ENCODE results near the gene SNUPN. TPM values are rescaled to one million over a fixed set of nuclear protein-coding genes. Genes with fewer than 3 reads are reported as not detected.
"Not testable (repeated sequence)": the region's sequence is repeated elsewhere in the genome, so short reads cannot be mapped to it uniquely, and the experiment has no call there.

Gene SNUPN
- total and polyA plus RNA-seq, 2 donors (not counting 1 experiment from before 2014, with no cell fraction given): 32.1 to 32.7 TPM

DNA sequence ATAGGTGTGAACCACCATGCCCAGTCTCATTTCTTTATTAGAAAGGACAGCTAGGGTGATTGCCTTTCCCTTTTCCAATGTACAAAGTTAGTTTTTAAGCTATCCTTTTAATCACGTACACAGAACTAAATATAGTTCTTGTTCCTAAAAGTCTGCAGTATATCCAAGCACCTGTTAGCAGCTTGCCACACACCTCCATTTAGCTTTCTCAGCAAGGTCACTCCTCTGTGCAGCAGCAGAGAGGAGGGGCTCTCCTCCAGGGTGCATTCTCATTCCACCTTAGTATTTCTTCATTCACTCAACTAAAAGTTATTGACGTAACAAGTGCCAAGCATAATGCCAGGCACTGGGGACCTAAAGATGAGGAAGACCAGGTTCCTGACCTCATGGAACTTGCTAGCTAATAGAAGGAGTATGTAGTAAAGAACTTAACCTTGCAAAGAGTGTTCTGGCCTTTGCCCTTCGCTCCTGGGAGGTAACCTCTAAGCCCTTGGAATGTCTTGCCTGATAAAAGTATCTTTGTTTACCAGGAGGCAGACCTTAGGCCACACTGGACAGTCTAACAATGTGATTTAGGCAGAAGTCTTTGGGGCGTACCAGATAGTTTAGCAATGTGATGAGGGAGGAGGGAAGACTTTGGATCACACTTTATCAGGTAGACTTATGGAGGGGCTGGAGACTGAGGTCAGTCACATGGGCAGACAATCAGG is 33.7 kb downstream of the SNUPN start:
- no peak for DNase-seq (ENCODE audit: low read depth in 2 of 2)
- Histone ChIP-seq H3K79me2 (ENCODE audit: control insufficient read depth, insufficient read depth, low read length) (no peaks in the 10 kb centered on the region), H3K9ac (ENCODE audit: insufficient read depth, low read length) (no peak overlapping the region), H3K4me2 (ENCODE audit: extremely low read depth, insufficient read depth, low read length) (no peak overlapping the region), H2AFZ (ENCODE audit: low read length) (no peak overlapping the region), H3K9me3 (ENCODE audit: control insufficient read depth, insufficient read depth, low read depth, low read length) (no peaks in the 10 kb centered on the region), H3K36me3 (ENCODE audit: control insufficient read depth, insufficient read depth, low read length) (peaks cover 2% of the 10 kb centered on the region), H3K4me1 (ENCODE audit: control insufficient read depth, extremely low read depth, insufficient read depth, low read length) (no peaks in the 10 kb centered on the region), H3K27me3 (ENCODE audit: control insufficient read depth, insufficient read depth, low read length) (no peaks in the 10 kb centered on the region), H4K20me1 (ENCODE audit: control insufficient read depth, extremely low read depth, insufficient read depth, low read length) (no peaks in the 10 kb centered on the region), H3K27ac (ENCODE audit: insufficient read depth, low read length) (no peak overlapping the region), H3K4me3 (replicated peaks in 1 of 4; ENCODE audit: control extremely low read depth in 1 of 4, insufficient read depth in 1 of 4, low read depth in 3 of 4, low read length in 4 of 4) (no peak overlapping the region)
- TF ChIP-seq, protein P1, sequence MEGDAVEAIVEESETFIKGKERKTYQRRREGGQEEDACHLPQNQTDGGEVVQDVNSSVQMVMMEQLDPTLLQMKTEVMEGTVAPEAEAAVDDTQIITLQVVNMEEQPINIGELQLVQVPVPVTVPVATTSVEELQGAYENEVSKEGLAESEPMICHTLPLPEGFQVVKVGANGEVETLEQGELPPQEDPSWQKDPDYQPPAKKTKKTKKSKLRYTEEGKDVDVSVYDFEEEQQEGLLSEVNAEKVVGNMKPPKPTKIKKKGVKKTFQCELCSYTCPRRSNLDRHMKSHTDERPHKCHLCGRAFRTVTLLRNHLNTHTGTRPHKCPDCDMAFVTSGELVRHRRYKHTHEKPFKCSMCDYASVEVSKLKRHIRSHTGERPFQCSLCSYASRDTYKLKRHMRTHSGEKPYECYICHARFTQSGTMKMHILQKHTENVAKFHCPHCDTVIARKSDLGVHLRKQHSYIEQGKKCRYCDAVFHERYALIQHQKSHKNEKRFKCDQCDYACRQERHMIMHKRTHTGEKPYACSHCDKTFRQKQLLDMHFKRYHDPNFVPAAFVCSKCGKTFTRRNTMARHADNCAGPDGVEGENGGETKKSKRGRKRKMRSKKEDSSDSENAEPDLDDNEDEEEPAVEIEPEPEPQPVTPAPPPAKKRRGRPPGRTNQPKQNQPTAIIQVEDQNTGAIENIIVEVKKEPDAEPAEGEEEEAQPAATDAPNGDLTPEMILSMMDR (conservative IDR thresholded peaks at IDR 0.05 in 1 of 2, IDR thresholded peaks at IDR 0.05 in 1 of 2; ENCODE audit: low read depth in 1 of 2, low read length in 2 of 2): no peak
- TF ChIP-seq EZH2 (IDR thresholded peaks at IDR 0.05; ENCODE audit: low read length, missing control alignments): no peak

DNA sequence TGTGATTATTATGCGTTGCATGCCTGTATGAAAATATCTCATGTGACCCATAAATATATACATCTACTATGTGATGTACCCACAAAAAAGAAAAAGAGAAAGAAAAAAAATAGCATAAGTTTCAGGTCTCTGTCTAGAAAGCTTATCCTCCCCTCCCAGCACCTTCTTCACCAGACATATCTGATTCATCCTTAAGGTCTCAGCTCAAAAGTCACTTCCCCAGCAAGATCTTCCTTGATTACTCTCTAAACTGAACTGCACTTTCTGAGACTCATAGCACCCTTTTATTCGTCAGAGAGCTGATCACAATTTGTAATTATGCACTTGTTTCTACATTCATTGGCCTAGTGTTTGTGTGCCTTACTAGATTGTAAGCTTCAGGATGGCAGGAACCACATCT is 35.3 kb downstream of the SNUPN start:
- Histone ChIP-seq H3K9ac (ENCODE audit: insufficient read depth, low read length) (no peak overlapping the region), H3K4me1 (ENCODE audit: control insufficient read depth, extremely low read depth, insufficient read depth, low read length) (no peaks in the 10 kb centered on the region), H3K36me3 (ENCODE audit: control insufficient read depth, insufficient read depth, low read length) (peaks cover 2% of the 10 kb centered on the region), H2AFZ (ENCODE audit: low read length) (no peak overlapping the region), H4K20me1 (ENCODE audit: control insufficient read depth, extremely low read depth, insufficient read depth, low read length) (no peaks in the 10 kb centered on the region), H3K27me3 (ENCODE audit: control insufficient read depth, insufficient read depth, low read length) (no peaks in the 10 kb centered on the region), H3K4me2 (ENCODE audit: extremely low read depth, insufficient read depth, low read length) (no peak overlapping the region), H3K4me3 (replicated peaks in 1 of 4; ENCODE audit: control extremely low read depth in 1 of 4, insufficient read depth in 1 of 4, low read depth in 3 of 4, low read length in 4 of 4) (no peak overlapping the region), H3K27ac (ENCODE audit: insufficient read depth, low read length) (no peak overlapping the region), H3K79me2 (ENCODE audit: control insufficient read depth, insufficient read depth, low read length) (no peaks in the 10 kb centered on the region), H3K9me3 (ENCODE audit: control insufficient read depth, insufficient read depth, low read depth, low read length) (no peaks in the 10 kb centered on the region)
- TF ChIP-seq, protein P1 (conservative IDR thresholded peaks at IDR 0.05 in 1 of 2, IDR thresholded peaks at IDR 0.05 in 1 of 2; ENCODE audit: low read depth in 1 of 2, low read length in 2 of 2): no peak
- no peak for TF ChIP-seq EZH2 (IDR thresholded peaks at IDR 0.05; ENCODE audit: low read length, missing control alignments)
- no peak for DNase-seq (ENCODE audit: low read depth in 2 of 2)

DNA sequence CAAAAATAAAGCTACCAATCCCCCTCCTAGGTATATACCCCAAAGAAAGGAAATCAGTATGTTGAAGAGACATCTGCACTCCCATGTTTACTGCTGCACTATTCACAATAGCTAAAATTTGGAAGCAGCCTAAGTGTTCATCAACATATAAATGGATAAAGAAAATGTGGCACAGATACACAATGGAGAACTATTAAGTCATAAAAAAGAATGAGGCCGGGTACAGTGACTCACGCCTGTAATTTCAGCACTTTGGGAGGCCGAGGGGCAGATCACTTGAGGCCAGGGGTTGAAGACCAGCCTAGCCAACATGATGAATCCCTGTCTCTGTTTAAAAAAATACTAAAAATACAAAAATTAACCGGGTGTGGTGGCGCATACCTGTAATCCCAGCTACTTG is 36.5 kb downstream of the SNUPN start:
- H3K36me3 ChIP-seq (ENCODE audit: control insufficient read depth, insufficient read depth, low read length): peaks cover 2% of the 10 kb centered on the region
- H4K20me1 ChIP-seq (ENCODE audit: control insufficient read depth, extremely low read depth, insufficient read depth, low read length): no peaks in the 10 kb centered on the region
- TF ChIP-seq, protein P1 (conservative IDR thresholded peaks at IDR 0.05 in 1 of 2, IDR thresholded peaks at IDR 0.05 in 1 of 2; ENCODE audit: low read depth in 1 of 2, low read length in 2 of 2): no peak
- TF ChIP-seq EZH2 (IDR thresholded peaks at IDR 0.05; ENCODE audit: low read length, missing control alignments): no peak
- H3K79me2 ChIP-seq (ENCODE audit: control insufficient read depth, insufficient read depth, low read length): no peaks in the 10 kb centered on the region
- H3K9ac ChIP-seq (ENCODE audit: insufficient read depth, low read length): no peak overlapping the region
- H3K4me3 ChIP-seq (replicated peaks in 1 of 4; ENCODE audit: control extremely low read depth in 1 of 4, insufficient read depth in 1 of 4, low read depth in 3 of 4, low read length in 4 of 4): no peak overlapping the region
- no peaks in the 10 kb centered on the region for H3K4me1 ChIP-seq (ENCODE audit: control insufficient read depth, extremely low read depth, insufficient read depth, low read length)
- DNase-seq (ENCODE audit: low read depth in 2 of 2): no peak
- no peak overlapping the region for H2AFZ ChIP-seq (ENCODE audit: low read length)
- H3K27me3 ChIP-seq (ENCODE audit: control insufficient read depth, insufficient read depth, low read length): no peaks in the 10 kb centered on the region
- H3K9me3 ChIP-seq (ENCODE audit: control insufficient read depth, insufficient read depth, low read depth, low read length): no peaks in the 10 kb centered on the region
- no peak overlapping the region for H3K27ac ChIP-seq (ENCODE audit: insufficient read depth, low read length)
- no peak overlapping the region for H3K4me2 ChIP-seq (ENCODE audit: extremely low read depth, insufficient read depth, low read length)

DNA sequence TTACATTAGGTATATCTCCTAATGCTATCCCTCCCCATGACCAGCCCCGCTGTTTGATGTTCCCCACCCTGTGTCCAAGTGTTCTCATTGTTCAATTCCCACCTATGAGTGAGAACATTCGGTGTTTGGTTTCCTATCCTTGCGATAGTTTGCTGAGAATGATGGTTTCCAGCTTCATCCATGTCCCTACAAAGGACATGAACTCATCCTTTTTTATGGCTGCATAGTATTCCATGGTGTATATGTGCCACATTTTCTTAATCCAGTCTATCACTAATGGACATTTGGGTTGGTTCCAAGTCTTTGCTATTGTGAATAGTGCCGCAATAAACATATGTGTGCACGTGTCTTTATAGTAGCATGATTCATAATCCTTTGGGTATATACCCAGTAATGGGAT is 39.1 kb downstream of the SNUPN start:
- not testable (repeated sequence) for H3K36me3 ChIP-seq (ENCODE audit: control insufficient read depth, insufficient read depth, low read length); H3K4me1 ChIP-seq (ENCODE audit: control insufficient read depth, extremely low read depth, insufficient read depth, low read length); H2AFZ ChIP-seq (ENCODE audit: low read length); DNase-seq (ENCODE audit: low read depth in 2 of 2); H3K27me3 ChIP-seq (ENCODE audit: control insufficient read depth, insufficient read depth, low read length); H3K4me2 ChIP-seq (ENCODE audit: extremely low read depth, insufficient read depth, low read length); H3K9me3 ChIP-seq (ENCODE audit: control insufficient read depth, insufficient read depth, low read depth, low read length); H3K79me2 ChIP-seq (ENCODE audit: control insufficient read depth, insufficient read depth, low read length); H4K20me1 ChIP-seq (ENCODE audit: control insufficient read depth, extremely low read depth, insufficient read depth, low read length); H3K27ac ChIP-seq (ENCODE audit: insufficient read depth, low read length); H3K4me3 ChIP-seq (replicated peaks in 1 of 4; ENCODE audit: control extremely low read depth in 1 of 4, insufficient read depth in 1 of 4, low read depth in 3 of 4, low read length in 4 of 4); H3K9ac ChIP-seq (ENCODE audit: insufficient read depth, low read length)
